Coronary artery (tissue), 2 donors: ENCODE data around the gene POLR3A.

Source experiments
- DNase-seq: peaks from one replicate; pipeline ENCODE4 v3.0.0-alpha.2; 2017; ENCODE audit warnings: low spot score
- H3K27ac ChIP-seq, 2 donors: fragments of 200-600 bp; sonication (generic); one replicate each; pipeline ENCODE4 v1.5.1; 2016 to 2019
- H3K4me3 ChIP-seq: fragments of 200-600 bp; sonication (generic); 2 replicates; pipeline ENCODE4 v1.5.1; 2016; ENCODE audit warnings: mild to moderate bottlenecking, moderate library complexity
- CTCF ChIP-seq: fragments of 200-600 bp; sonication (generic); IDR thresholded peaks from one replicate; pipeline ENCODE4 v1.5.1; 2019; ENCODE audit warnings: antibody characterized with exemption

Gene POLR3A

DNA sequence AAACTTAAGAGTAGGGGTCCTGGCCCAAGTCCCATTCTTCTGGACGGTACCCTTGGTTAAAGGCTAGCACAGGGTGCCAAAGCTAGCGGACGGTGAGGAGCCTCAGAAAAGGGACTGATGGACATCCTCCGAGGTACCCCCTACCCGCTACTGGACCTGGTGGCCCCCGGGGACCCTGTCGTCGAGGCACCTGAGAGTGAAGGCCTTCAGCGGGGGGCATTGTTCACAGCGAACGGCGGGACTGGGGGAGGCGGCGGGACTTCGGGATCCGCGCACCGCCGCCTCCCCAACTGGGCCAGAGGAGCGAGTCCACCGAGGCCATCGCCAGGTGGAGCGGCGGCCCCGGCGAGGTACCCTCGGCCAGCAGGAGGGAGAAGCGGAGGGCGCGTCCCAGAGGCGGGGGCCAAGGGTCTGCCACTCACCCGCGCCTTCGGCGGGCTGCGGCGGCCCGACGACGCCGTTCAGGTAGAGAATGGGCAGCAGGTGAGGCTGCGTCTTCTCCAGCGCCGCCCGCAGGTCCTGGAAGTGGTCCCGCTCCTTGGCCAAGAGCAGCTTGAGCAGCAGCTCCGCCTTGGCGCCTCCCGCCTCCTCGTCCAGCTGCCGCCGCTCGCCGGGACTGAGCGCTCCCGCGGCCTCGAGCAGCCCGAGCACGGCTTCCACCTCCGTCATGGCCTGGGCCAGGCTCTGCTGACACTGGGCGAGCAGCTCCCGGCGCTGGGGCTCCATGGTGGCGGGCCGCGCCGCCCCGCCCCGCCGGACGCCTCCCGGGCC, 103.3 kb downstream of the POLR3A start:
- Histone ChIP-seq H3K27ac (peak overlapping the region; percentile 69 to 75), H3K4me3 (peak overlapping the region; percentile 78)
- DNase-seq = peak; percentile 81
- no peak for TF ChIP-seq CTCF

- peak overlapping the region; percentile 78 for H3K4me3 ChIP-seq
- no peak for TF ChIP-seq CTCF
- H3K27ac ChIP-seq = peak overlapping the region; percentile 69 to 75
- no peak for DNase-seq
Observed at GRCh38 chr10:77925410-77925794, 103.9 kb downstream of the POLR3A start.

DNA sequence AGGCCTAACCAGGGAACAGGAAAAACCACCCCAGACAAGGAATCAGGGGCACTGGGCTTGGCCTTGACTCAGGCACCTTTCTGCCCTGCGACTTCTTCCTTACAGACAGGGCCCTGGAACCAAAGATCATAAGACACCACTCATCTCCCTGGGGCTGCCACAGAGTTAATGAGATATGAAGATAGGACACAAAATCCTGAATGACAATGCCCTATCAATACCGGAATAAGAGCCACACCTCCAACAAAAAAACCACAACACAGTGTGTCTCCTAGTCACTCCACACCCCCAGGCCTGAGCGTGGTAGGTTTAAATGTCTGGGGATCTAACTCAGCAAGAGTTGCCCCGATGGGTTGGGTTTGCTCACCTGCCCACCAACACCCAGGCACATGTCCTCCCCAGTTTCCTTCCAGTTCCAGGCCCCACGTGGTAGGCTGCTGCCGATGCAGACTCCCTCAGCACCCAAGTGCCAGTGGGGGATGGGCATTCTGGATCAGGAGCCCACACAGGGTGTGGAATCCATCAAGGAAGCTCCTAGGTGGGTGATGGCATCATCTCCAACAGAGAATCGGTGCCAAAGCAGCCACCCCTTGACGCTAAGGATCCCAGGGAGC, 106.6 kb downstream of the POLR3A start:
- Histone ChIP-seq H3K4me3 (no peak overlapping the region), H3K27ac (no peak overlapping the region)
- no peak for DNase-seq
- TF ChIP-seq CTCF = no peak

- no peak overlapping the region for H3K27ac ChIP-seq
- DNase-seq = no peak
- no peak for TF ChIP-seq CTCF
- H3K4me3 ChIP-seq = no peak overlapping the region
Observed at GRCh38 chr10:77922055-77922454, 107.3 kb downstream of the POLR3A start.

DNA sequence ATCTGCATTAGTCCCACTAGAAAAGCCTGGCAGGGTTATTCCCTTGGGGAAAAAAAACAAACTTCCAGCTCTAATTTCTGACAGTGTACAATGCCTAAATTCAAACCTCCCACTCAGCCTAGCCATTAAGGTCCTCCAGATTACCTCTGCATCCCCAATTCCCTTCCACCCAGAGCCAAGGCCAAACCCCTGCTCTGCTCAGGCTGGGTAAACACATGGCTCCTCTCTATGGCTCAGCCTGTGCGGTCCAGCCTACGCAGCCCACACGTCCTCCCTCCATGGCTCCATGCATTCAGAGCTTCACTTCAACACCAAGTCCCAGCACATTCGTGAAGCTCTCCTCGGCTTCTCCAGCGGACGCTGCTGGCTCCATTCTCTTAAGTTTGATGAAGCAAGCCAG, 107.9 kb downstream of the POLR3A start:
- no peak overlapping the region for H3K27ac ChIP-seq
- no peak for TF ChIP-seq CTCF
- H3K4me3 ChIP-seq = no peak overlapping the region
- DNase-seq = no peak

DNA sequence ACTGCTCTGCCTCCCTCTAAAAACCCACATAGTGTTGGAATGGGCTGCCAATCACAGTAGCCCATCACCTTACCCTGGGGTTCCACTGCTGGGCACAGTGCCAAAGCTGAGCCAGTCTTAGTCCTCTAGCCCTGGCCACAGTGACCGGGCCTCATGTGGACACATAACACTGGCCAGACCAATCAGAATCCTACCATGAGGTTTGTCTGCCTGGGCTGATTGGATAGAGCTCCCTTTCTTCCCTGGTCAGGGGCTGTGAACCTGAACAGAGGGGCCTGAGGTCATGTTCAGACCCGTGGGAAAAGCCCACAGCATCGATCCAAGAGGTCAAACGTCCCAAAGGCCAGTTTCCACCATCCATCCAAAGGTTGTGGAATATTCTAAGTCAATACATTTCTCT, 108.8 kb downstream of the POLR3A start:
- no peak for DNase-seq
- TF ChIP-seq CTCF = no peak
- no peak overlapping the region for H3K27ac ChIP-seq
- H3K4me3 ChIP-seq = no peak overlapping the region

DNA sequence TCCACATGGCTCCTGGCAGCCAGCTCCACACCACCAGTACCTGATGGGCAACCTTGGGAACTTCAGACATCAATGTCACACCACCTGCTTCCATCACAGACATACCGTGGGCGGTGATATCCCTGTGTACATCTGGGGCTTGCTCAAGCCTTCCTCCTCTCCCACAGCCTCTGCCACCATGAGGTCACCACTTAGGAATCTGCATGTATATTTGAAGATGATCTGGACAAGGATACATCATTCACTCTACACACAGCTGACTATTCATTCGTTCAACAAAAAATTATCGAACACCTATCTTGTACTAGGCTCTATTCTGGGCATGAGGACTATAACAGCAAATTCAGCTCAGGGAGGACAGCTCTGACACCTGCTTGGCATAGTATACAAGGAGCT, 109.6 kb downstream of the POLR3A start:
- no peak overlapping the region for H3K4me3 ChIP-seq
- H3K27ac ChIP-seq = no peak overlapping the region
- DNase-seq = no peak
- TF ChIP-seq CTCF = no peak
